ENCODE measurements around the gene TRIM25. TPM values are rescaled to one million over a fixed set of nuclear protein-coding genes. Genes with fewer than 3 reads are reported as not detected.

Gene TRIM25
- total RNA-seq, 1 donor from 2014 or later = 105 TPM

DNA sequence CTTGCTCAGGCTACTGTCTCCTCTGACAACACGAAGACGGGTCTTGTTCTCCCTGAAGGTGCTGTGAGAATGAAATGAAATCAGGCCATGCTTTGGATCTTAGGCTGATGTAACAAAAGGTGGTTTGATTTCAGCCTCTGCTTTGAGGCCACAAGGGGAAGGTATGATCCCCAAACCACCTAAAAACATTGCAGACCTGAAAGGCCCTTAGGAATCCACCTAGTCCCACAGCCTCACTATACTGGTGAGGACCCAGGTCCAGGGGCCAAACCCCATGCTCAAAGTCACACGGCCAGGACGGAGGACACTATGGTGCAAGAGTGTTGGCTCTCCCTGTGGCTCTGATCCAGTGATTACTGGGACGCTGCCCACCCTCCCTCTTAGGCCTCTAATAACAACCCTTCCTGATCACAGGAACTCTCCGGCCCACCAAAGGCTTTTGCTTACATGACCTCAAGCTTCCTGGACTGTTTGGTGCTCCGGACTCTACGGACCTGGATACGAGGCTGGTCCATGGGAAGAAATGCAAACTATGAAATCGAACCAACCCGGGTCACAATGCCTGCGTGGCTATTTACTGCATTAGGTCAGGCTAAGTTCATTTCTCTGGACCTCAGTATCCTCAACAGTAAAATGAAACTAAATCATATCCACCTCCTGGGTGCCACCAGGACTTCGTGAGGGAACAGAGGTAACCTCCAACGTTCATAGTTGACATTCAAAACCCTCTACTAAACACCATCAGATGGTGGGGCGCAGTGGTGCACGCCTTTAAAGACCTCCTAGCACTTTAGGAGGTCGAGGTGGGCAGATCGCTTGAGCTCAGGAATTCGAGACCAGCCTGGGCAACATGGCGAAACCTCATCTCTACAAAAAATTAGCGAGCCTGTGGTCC, 1.5 kb downstream of the TRIM25 start:
- no peaks in the 10 kb centered on the region for H3K36me3 ChIP-seq (ENCODE audit: insufficient read depth, low read length)
- no peaks in the 10 kb centered on the region for H3K9me3 ChIP-seq (ENCODE audit: insufficient read depth, low read depth, low read length)
- Mint-ChIP-seq H3K27ac (ENCODE audit: unreplicated experiment) (peak overlapping the region; percentile 72), H3K27me3 (ENCODE audit: low read depth, unreplicated experiment) (no peaks in the 10 kb centered on the region), H3K9me3 (ENCODE audit: unreplicated experiment) (no peaks in the 10 kb centered on the region), H3K4me1 (ENCODE audit: low read depth, unreplicated experiment) (peaks cover 22% of the 10 kb centered on the region), H3K4me3 (ENCODE audit: unreplicated experiment) (peak overlapping the region; percentile 90), H3K36me3 (ENCODE audit: low read depth, unreplicated experiment) (peaks cover 17% of the 10 kb centered on the region)
- H3K9ac ChIP-seq (ENCODE audit: low read length) = peak overlapping the region; percentile 88
- no peak overlapping the region for H2AFZ ChIP-seq (ENCODE audit: low read depth, low read length)
- no peak for FAIRE-seq
- H3K4me2 ChIP-seq (ENCODE audit: low read length) = peak overlapping the region; percentile 97
- H3K4me3 ChIP-seq (ENCODE audit: insufficient read depth, low read depth, low read length) = peak overlapping the region; percentile 91
- no peak overlapping the region for H3K27ac ChIP-seq (ENCODE audit: low read depth, low read length)
- DNase-seq (ENCODE audit: low read depth) = no peak
- H3K4me1 ChIP-seq (ENCODE audit: insufficient read depth, low read length) = peaks cover 26% of the 10 kb centered on the region
- H3K27me3 ChIP-seq (ENCODE audit: insufficient read depth, low read length) = no peaks in the 10 kb centered on the region
- H3K79me2 ChIP-seq (ENCODE audit: insufficient read depth, low read length) = peaks cover 37% of the 10 kb centered on the region
- no peak for TF ChIP-seq EZH2 (IDR thresholded peaks at IDR 0.05; ENCODE audit: insufficient read depth, low read length)
- TF ChIP-seq, protein P1, sequence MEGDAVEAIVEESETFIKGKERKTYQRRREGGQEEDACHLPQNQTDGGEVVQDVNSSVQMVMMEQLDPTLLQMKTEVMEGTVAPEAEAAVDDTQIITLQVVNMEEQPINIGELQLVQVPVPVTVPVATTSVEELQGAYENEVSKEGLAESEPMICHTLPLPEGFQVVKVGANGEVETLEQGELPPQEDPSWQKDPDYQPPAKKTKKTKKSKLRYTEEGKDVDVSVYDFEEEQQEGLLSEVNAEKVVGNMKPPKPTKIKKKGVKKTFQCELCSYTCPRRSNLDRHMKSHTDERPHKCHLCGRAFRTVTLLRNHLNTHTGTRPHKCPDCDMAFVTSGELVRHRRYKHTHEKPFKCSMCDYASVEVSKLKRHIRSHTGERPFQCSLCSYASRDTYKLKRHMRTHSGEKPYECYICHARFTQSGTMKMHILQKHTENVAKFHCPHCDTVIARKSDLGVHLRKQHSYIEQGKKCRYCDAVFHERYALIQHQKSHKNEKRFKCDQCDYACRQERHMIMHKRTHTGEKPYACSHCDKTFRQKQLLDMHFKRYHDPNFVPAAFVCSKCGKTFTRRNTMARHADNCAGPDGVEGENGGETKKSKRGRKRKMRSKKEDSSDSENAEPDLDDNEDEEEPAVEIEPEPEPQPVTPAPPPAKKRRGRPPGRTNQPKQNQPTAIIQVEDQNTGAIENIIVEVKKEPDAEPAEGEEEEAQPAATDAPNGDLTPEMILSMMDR (IDR thresholded peaks at IDR 0.05; ENCODE audit: insufficient read depth, low read depth, low read length) = no peak
- peaks cover 28% of the 10 kb centered on the region for H4K20me1 ChIP-seq (ENCODE audit: insufficient read depth, low read length)

DNA sequence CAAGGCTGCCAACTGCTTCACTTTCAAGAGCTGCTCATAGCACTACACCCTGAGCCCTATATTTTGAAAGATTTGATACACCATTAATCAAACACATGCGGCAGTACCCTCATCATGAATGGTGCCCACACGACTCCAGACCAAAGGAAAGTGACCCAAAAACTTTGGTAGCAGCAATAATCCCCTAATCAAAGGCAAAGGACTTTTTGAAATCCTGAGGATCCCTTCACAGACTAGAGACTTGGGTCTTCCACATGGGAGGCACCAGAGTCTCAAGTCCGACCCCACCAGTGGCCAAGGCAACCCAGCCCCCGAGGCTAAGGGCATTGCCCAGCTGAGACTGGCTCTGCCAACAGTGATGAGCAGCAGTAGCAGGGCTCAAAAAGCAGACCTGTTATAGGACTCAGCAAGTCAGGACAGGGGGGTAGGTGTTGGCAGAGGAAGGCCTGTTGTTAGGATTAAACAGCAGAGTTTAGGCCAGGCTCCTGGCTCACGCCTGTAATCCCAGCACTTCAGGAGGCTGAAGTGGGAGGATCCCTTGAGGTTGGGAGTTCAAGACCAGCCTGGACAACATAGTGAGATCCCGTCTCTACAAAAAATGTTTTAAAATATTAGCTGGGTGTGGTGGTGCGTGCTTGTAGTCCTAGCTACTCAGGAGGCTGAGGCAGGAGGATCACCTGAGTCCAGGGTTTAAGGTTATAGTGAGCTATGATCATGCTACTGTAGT, 3.2 kb downstream of the TRIM25 start:
- Histone ChIP-seq H3K9me3 (ENCODE audit: insufficient read depth, low read depth, low read length) (no peaks in the 10 kb centered on the region), H3K9ac (ENCODE audit: low read length) (no peak overlapping the region), H3K79me2 (ENCODE audit: insufficient read depth, low read length) (peaks cover 37% of the 10 kb centered on the region), H3K36me3 (ENCODE audit: insufficient read depth, low read length) (peaks cover 2% of the 10 kb centered on the region), H3K4me2 (ENCODE audit: low read length) (no peak overlapping the region), H3K27ac (ENCODE audit: low read depth, low read length) (no peak overlapping the region), H3K27me3 (ENCODE audit: insufficient read depth, low read length) (no peaks in the 10 kb centered on the region), H3K4me1 (ENCODE audit: insufficient read depth, low read length) (peaks cover 20% of the 10 kb centered on the region), H4K20me1 (ENCODE audit: insufficient read depth, low read length) (peaks cover 28% of the 10 kb centered on the region), H3K4me3 (ENCODE audit: insufficient read depth, low read depth, low read length) (no peak overlapping the region), H2AFZ (ENCODE audit: low read depth, low read length) (no peak overlapping the region)
- Mint-ChIP-seq H3K9me3 (ENCODE audit: unreplicated experiment) (no peaks in the 10 kb centered on the region), H3K4me1 (ENCODE audit: low read depth, unreplicated experiment) (peaks cover 15% of the 10 kb centered on the region), H3K27ac (ENCODE audit: unreplicated experiment) (no peak overlapping the region), H3K36me3 (ENCODE audit: low read depth, unreplicated experiment) (peaks cover 24% of the 10 kb centered on the region), H3K4me3 (ENCODE audit: unreplicated experiment) (peak overlapping the region; percentile 55), H3K27me3 (ENCODE audit: low read depth, unreplicated experiment) (no peaks in the 10 kb centered on the region)
- TF ChIP-seq EZH2 (IDR thresholded peaks at IDR 0.05; ENCODE audit: insufficient read depth, low read length) = no peak
- TF ChIP-seq, protein P1 (IDR thresholded peaks at IDR 0.05; ENCODE audit: insufficient read depth, low read depth, low read length) = no peak
- FAIRE-seq (no peak), DNase-seq (ENCODE audit: low read depth) (no peak)

Data from astrocyte (in vitro differentiated cells and primary cell).